K562 (cell line): ENCODE measurements around the gene FGF22.

ENCODE experiments used
- CTCF ChIP-seq, 3 experiments: IDR thresholded peaks in 2 of 3; conservative IDR thresholded peaks in 1 of 3; 2 replicates each; pipeline ENCODE4 v1.5.1; 2011 to 2012; ENCODE audit warnings: low read length in 3 of 3, mild to moderate bottlenecking in 3 of 3, control low read depth in 2 of 3, improper control_type of control experiment in 1 of 3, inconsistent platforms in 1 of 3, low read depth in 1 of 3, mixed read lengths in 1 of 3, moderate library complexity in 1 of 3; ENCODE audit not compliant: insufficient read depth in 2 of 3
- ELF4 ChIP-seq: fragments of 450-650 bp; formaldehyde crosslinking; IDR thresholded peaks from 2 replicates; pipeline ENCODE4 v1.4.0; 2022; ENCODE audit warnings: missing genetic modification characterization
- MAX ChIP-seq: sonication (generic); formaldehyde crosslinking; IDR thresholded peaks from 2 replicates; pipeline ENCODE4 v1.9.0; 2022; ENCODE audit warnings: mild to moderate bottlenecking, missing genetic modification reagents
- NFYB ChIP-seq: IDR thresholded peaks from 2 replicates; pipeline ENCODE4 v1.6.1; 2011; ENCODE audit warnings: mild to moderate bottlenecking, moderate library complexity; ENCODE audit not compliant: insufficient read length; ENCODE audit errors: extremely low read depth
- POLR2A ChIP-seq: fragments of 450-650 bp; conservative IDR thresholded peaks from 2 replicates; pipeline ENCODE4 v1.6.1; 2016
- POLR2AphosphoS5 ChIP-seq: IDR thresholded peaks from 2 replicates; pipeline ENCODE4 v1.6.1; 2011; ENCODE audit warnings: mild to moderate bottlenecking, low read depth, low read length, moderate library complexity; ENCODE audit not compliant: control insufficient read depth, insufficient read depth
- PREB ChIP-seq: sonication (generic); formaldehyde crosslinking; IDR thresholded peaks from 2 replicates; pipeline ENCODE4 v1.8.1; 2023; ENCODE audit warnings: mild to moderate bottlenecking, missing genetic modification reagents
- RBM39 ChIP-seq: fragments of 200-400 bp; formaldehyde crosslinking; optimal IDR thresholded peaks from 2 replicates; pipeline ENCODE3; 2018; ENCODE audit warnings: low read depth, low read length
- RNF2 ChIP-seq: sonication (generic); IDR thresholded peaks from 2 replicates; pipeline ENCODE4 v1.6.1; 2016
- SLC30A9 ChIP-seq: fragments of 250-450 bp; sonication (Bioruptor Pico); IDR thresholded peaks from 2 replicates; pipeline ENCODE4 v1.8.0; 2022; ENCODE audit warnings: mild to moderate bottlenecking, moderate library complexity
- SMC3 ChIP-seq: conservative IDR thresholded peaks from 2 replicates; pipeline ENCODE4 v1.6.1; 2011; ENCODE audit warnings: low read depth, low read length, improper control_type of control experiment; ENCODE audit not compliant: insufficient read depth
- TARDBP ChIP-seq: fragments of 450-650 bp; IDR thresholded peaks from 2 replicates; pipeline ENCODE4 v1.6.1; 2016
- ZNF140 ChIP-seq: fragments of 250-450 bp; sonication (Bioruptor Pico); IDR thresholded peaks from 2 replicates; pipeline ENCODE4 v1.8.0; 2021; ENCODE audit warnings: moderate library complexity, mild to moderate bottlenecking, inconsistent platforms

GRCh38 chr19:641702-642101, 2.0 kb downstream of the FGF22 start:
- TF ChIP-seq NFYB = no peak
- no peak for TF ChIP-seq CTCF (IDR thresholded peaks at IDR 0.05 in 2 of 3, conservative IDR thresholded peaks at IDR 0.05 in 1 of 3; ENCODE audit: insufficient read depth in 2 of 3, low read depth in 1 of 3, low read length in 3 of 3)
- TF ChIP-seq TARDBP = no peak
- TF ChIP-seq RNF2 = no peak
- TF ChIP-seq POLR2AphosphoS5 = no peak
- no peak for TF ChIP-seq ELF4 (CRISPR knock-in tag)
- TF ChIP-seq SMC3 = no peak
- TF ChIP-seq PREB (CRISPR knock-in tag) = no peak
- TF ChIP-seq MAX (CRISPR knock-in tag) = no peak
- no peak for TF ChIP-seq POLR2A
- TF ChIP-seq SLC30A9 (CRISPR knock-in tag) = no peak
- TF ChIP-seq RBM39 = no peak
- no peak for TF ChIP-seq ZNF140 (CRISPR knock-in tag)
